GM13976 (cell line): ENCODE data around the gene ACIN1.

Experiments used
- DNase-seq: peaks from one replicate; pipeline ENCODE4 v3.0.0; 2012; ENCODE audit warnings: low spot score
- CTCF ChIP-seq: IDR thresholded peaks from 2 replicates; pipeline ENCODE4 v1.5.1; 2012; ENCODE audit warnings: borderline replicate concordance, mild to moderate bottlenecking; ENCODE audit not compliant: insufficient read depth; ENCODE audit errors: extremely low read depth, missing control alignments, control extremely low read depth
- in situ Hi-C: fragments of 300-500 bp; cut with MboI; formaldehyde crosslinking; loops from one replicate; pipeline ENCODE4 v1.12.0; 2022; ENCODE audit warnings: low sequenced_read_pairs, mixed read lengths, inconsistent platforms; ENCODE audit not compliant: unreplicated experiment

Gene ACIN1

GRCh38 chr14:23080474-23080873 is 14.5 kb downstream of the ACIN1 start:
- TF ChIP-seq CTCF: no peak
- DNase-seq: no peak
- in situ Hi-C loops: no loop called here

GRCh38 chr14:23079716-23080115 is 15.2 kb downstream of the ACIN1 start:
- in situ Hi-C loops: no loop called here
- no peak for TF ChIP-seq CTCF
- DNase-seq: no peak

GRCh38 chr14:23078692-23079116 is 16.2 kb downstream of the ACIN1 start:
- in situ Hi-C loops: no loop called here

GRCh38 chr14:23077962-23078361 is 17.0 kb downstream of the ACIN1 start:
- in situ Hi-C loops: no loop called here
- DNase-seq: no peak
- TF ChIP-seq CTCF: no peak

More at GRCh38 chr14:23078692-23079116, 16.2 kb downstream of the ACIN1 start:
- no peak for TF ChIP-seq CTCF
- DNase-seq: no peak

GRCh38 chr14:23076785-23077408 is 18.0 kb downstream of the ACIN1 start:
- DNase-seq: no peak
- TF ChIP-seq CTCF: peak; percentile 40
- in situ Hi-C loops: no loop called here

GRCh38 chr14:23074906-23075305 is 20.0 kb downstream of the ACIN1 start:
- DNase-seq: no peak
- TF ChIP-seq CTCF: no peak
- in situ Hi-C loops: no loop called here
